PFSK-1 (cell line): ENCODE results near the gene HLA-E.

ENCODE experiments used
- FOXP2 ChIP-seq: optimal IDR thresholded peaks from 2 replicates; pipeline ENCODE3; 2011; ENCODE audit warnings: borderline replicate concordance, control low read depth, inconsistent platforms; ENCODE audit not compliant: insufficient read depth; ENCODE audit errors: extremely low read length, extremely low read depth
- POLR2AphosphoS5 ChIP-seq: IDR thresholded peaks from 2 replicates; pipeline ENCODE4 v1.6.1; 2012; ENCODE audit warnings: low read depth, mild to moderate bottlenecking, control low read depth, low read length, moderate library complexity
- REST ChIP-seq, 2 experiments: IDR thresholded peaks; 2 replicates each; pipeline versions ENCODE4 v1.6.1 to v1.8.0; 2011 to 2012; ENCODE audit warnings: low read depth in 2 of 2, low read length in 2 of 2, control low read depth in 1 of 2, inconsistent platforms in 1 of 2, mild to moderate bottlenecking in 1 of 2, moderate library complexity in 1 of 2; ENCODE audit not compliant: insufficient read depth in 1 of 2
- SIN3A ChIP-seq: IDR thresholded peaks from 2 replicates; pipeline ENCODE4 v1.6.1; 2012; ENCODE audit warnings: mild to moderate bottlenecking, low read length, moderate library complexity, borderline replicate concordance; ENCODE audit not compliant: insufficient read depth
- TAF1 ChIP-seq: IDR thresholded peaks from 2 replicates; pipeline ENCODE4 v1.6.1; 2012; ENCODE audit warnings: low read length, control low read depth, borderline replicate concordance; ENCODE audit not compliant: insufficient read depth

- no peak for TF ChIP-seq TAF1
- no peak for TF ChIP-seq POLR2AphosphoS5
- no peak for TF ChIP-seq SIN3A
- TF ChIP-seq FOXP2, result no peak
- TF ChIP-seq REST (IDR thresholded peaks at IDR 0.05; ENCODE audit: insufficient read depth in 1 of 2, low read depth in 2 of 2, low read length in 2 of 2), result no peak
Observed at GRCh38 chr6:30452736-30453507, 36.4 kb upstream of the HLA-E start.
